A549 (cell line): ENCODE data around the gene MEGF10. TPM values are rescaled to one million over a fixed set of nuclear protein-coding genes. Genes with fewer than 3 reads are reported as not detected.

Experiments used
- ATAC-seq, 2 experiments: fragments of 200-7000 bp in 1 of 2; fragments of >200 bp in 1 of 2; cut with Nextera tagmentation in 1 of 2; cut with Tn5 transposase in 1 of 2; 3 replicates each; pipeline versions ENCODE4 v1.8.0 to v1.9.1; 2018 to 2020; ENCODE audit warnings: mild to moderate bottlenecking in 1 of 2, moderate library complexity in 1 of 2
- CTCF ChIA-PET: fragments of 300-600 bp; sonication (Branson Sonifier 250); formaldehyde crosslinking; extraction: SDS; loops from one replicate; lab custom pipeline; 2021; ENCODE audit warnings: antibody characterized with exemption, inconsistent platforms; lab: Yijun Ruan, JAX
- POLR2A ChIA-PET: fragments of 350-600 bp; formaldehyde crosslinking; extraction: SDS; loops from one replicate; lab custom pipeline; 2021; ENCODE audit warnings: antibody characterized with exemption, inconsistent platforms; lab: Yijun Ruan, JAX
- DNase-seq, 2 experiments: peaks; one replicate each; pipeline versions ENCODE4 v3.0.0 to v3.0.0-alpha.2; 2011 to 2016; ENCODE audit warnings: low read depth in 1 of 2, low spot score in 1 of 2
- FAIRE-seq: peaks from 2 replicates; lab custom pipeline; 2011; peaks lifted over from hg19 to GRCh38; lab: Jason Lieb, UNC
- H3K27ac ChIP-seq, 2 experiments: fragments of >200 bp; sonication (Bioruptor Twin); formaldehyde crosslinking; 3 replicates each; pipeline ENCODE4 v1.5.1; 2016 to 2017
- H3K4me1 ChIP-seq: fragments of >200 bp; sonication (Bioruptor Twin); formaldehyde crosslinking; 3 replicates; pipeline ENCODE4 v1.6.1; 2016
- H3K4me2 ChIP-seq: fragments of >200 bp; sonication (Bioruptor Twin); formaldehyde crosslinking; 3 replicates; pipeline ENCODE4 v1.6.1; 2016
- H3K4me3 ChIP-seq: fragments of >200 bp; sonication (Bioruptor Twin); formaldehyde crosslinking; 3 replicates; pipeline ENCODE4 v1.5.1; 2016
- H3K9me3 ChIP-seq: fragments of >200 bp; sonication (Bioruptor Twin); formaldehyde crosslinking; 3 replicates; pipeline ENCODE4 v1.6.1; 2016
- ATOH8 ChIP-seq: fragments of 250-450 bp; sonication (Bioruptor Pico); IDR thresholded peaks from 2 replicates; pipeline ENCODE4 v1.5.0; 2020; ENCODE audit warnings: low read depth, mild to moderate bottlenecking, moderate library complexity
- BCL3 ChIP-seq: fragments of >200 bp; sonication (Bioruptor Twin); formaldehyde crosslinking; IDR thresholded peaks from 3 replicates; pipeline ENCODE4 v1.6.1; 2016
- CBX2 ChIP-seq: fragments of 200-600 bp; sonication (generic); IDR thresholded peaks from 2 replicates; pipeline ENCODE4 v1.6.1; 2016; ENCODE audit warnings: low read depth, mild to moderate bottlenecking, borderline replicate concordance
- CBX8 ChIP-seq: fragments of 200-600 bp; sonication (generic); IDR thresholded peaks from 2 replicates; pipeline ENCODE4 v1.6.1; 2016
- CEBPB ChIP-seq, 2 experiments: fragments of >200 bp in 1 of 2; sonication (Bioruptor Twin) in 1 of 2; formaldehyde crosslinking in 1 of 2; IDR thresholded peaks; 2 replicates each; pipeline ENCODE4 v1.6.1; 2012 to 2016
- CHD4 ChIP-seq: fragments of 200-600 bp; sonication (generic); IDR thresholded peaks from 2 replicates; pipeline ENCODE4 v1.6.1; 2016; ENCODE audit warnings: antibody characterized with exemption, mild to moderate bottlenecking, borderline replicate concordance
- E2F6 ChIP-seq: IDR thresholded peaks from 2 replicates; pipeline ENCODE4 v1.6.1; 2012; ENCODE audit warnings: low read depth, borderline replicate concordance
- ELK1 ChIP-seq: fragments of 150-350 bp; IDR thresholded peaks from 2 replicates; pipeline ENCODE4 v1.6.1; 2014; ENCODE audit warnings: low read depth, mild to moderate bottlenecking, low read length
- EP300 ChIP-seq, 2 experiments: fragments of >200 bp; sonication (Bioruptor Twin); formaldehyde crosslinking; IDR thresholded peaks; 2 replicates in 1 of 2; 3 replicates in 1 of 2; pipeline ENCODE4 v1.6.1; 2016 to 2017
- FOSL2 ChIP-seq, 2 experiments: fragments of 450-650 bp in 1 of 2; fragments of >200 bp in 1 of 2; sonication (Bioruptor Twin) in 1 of 2; formaldehyde crosslinking; IDR thresholded peaks; 2 replicates each; pipeline versions ENCODE4 v1.5.0 to v1.6.1; 2016 to 2020; ENCODE audit warnings: mild to moderate bottlenecking in 1 of 2, moderate library complexity in 1 of 2
- FOXS1 ChIP-seq: fragments of 250-450 bp; sonication (Bioruptor Pico); IDR thresholded peaks from 2 replicates; pipeline ENCODE4 v1.5.0; 2020; ENCODE audit warnings: mild to moderate bottlenecking, moderate library complexity
- GATA3 ChIP-seq: IDR thresholded peaks from 2 replicates; pipeline ENCODE4 v1.6.1; 2012; ENCODE audit warnings: borderline replicate concordance
- HEYL ChIP-seq: fragments of 250-450 bp; sonication (Bioruptor Pico); IDR thresholded peaks from 2 replicates; pipeline ENCODE4 v1.8.0; 2021; ENCODE audit warnings: mild to moderate bottlenecking, moderate library complexity
- KDM5A ChIP-seq: fragments of 200-600 bp; sonication (generic); IDR thresholded peaks from 2 replicates; pipeline ENCODE4 v1.6.1; 2016; ENCODE audit warnings: antibody characterized with exemption, mild to moderate bottlenecking
- NR3C1 ChIP-seq: fragments of >200 bp; sonication (Bioruptor Twin); formaldehyde crosslinking; IDR thresholded peaks from 3 replicates; pipeline ENCODE4 v1.6.1; 2017
- PBX3 ChIP-seq: IDR thresholded peaks from 2 replicates; pipeline ENCODE4 v1.6.1; 2012
- PHF8 ChIP-seq: fragments of 200-600 bp; sonication (generic); IDR thresholded peaks from 2 replicates; pipeline ENCODE4 v1.6.1; 2016; ENCODE audit warnings: low read depth, mild to moderate bottlenecking, antibody characterized with exemption, moderate library complexity, borderline replicate concordance
- RAD21 ChIP-seq, 2 experiments: fragments of >200 bp in 1 of 2; sonication (Bioruptor Twin) in 1 of 2; formaldehyde crosslinking in 1 of 2; IDR thresholded peaks in 1 of 2; conservative IDR thresholded peaks in 1 of 2; 2 replicates in 1 of 2; 3 replicates in 1 of 2; pipeline ENCODE4 v1.6.1; 2012 to 2018; ENCODE audit warnings: inconsistent platforms in 1 of 2
- TP53 ChIP-seq: fragments of 250-450 bp; sonication (Bioruptor Pico); IDR thresholded peaks from 2 replicates; pipeline ENCODE4 v1.5.0; 2021; ENCODE audit warnings: mild to moderate bottlenecking, moderate library complexity
- WGBS: methylation state at CpG from one replicate; pipeline ENCODE4 v1.1.6; 2017; ENCODE audit errors: missing lambda C conversion rate; 5-methylcytosine and 5-hydroxymethylcytosine counted together
- polyA plus RNA-seq, 4 experiments: library from polyadenylated mRNA; depleted of rRNA in 3 of 4; stranded (reverse); fragments of >200 nt; fragmentation: RNase III in 1 of 4; extraction: RNeasy Plus Mini Kit Qiagen cat#74134 plus additional on column Dnase treatment in 1 of 4; gene quantifications; 2 replicates in 3 of 4; 3 replicates in 1 of 4; pipeline ENCODE4 v1.2.3, GENCODE V29; 2011 to 2017

Gene MEGF10
- polyA plus RNA-seq, 2 of the 4 experiments (the other 2 are of a cell fraction) = 0.01 TPM; not detected in 1

- POLR2A ChIA-PET = no interaction called here
- no peak for ATAC-seq
- Histone ChIP-seq H3K4me2 (no peak overlapping the region), H3K27ac (no peak overlapping the region), H3K4me3 (no peak overlapping the region), H3K9me3 (no peaks in the 10 kb centered on the region), H3K4me1 (no peaks in the 10 kb centered on the region)
- CTCF ChIA-PET = interaction anchor here (0.8 to 1.2 kb wide), 2 partner anchors 9 to 265 kb away, joined by 3 read pairs; no protein-coding TSS in a partner anchor
- no peak for DNase-seq
- no peak for FAIRE-seq
- TF ChIP-seq EP300 (IDR thresholded peaks at IDR 0.05) (no peak), FOXS1 (no peak), PBX3 (no peak), FOSL2 (IDR thresholded peaks at IDR 0.05) (no peak), FOSL2 (CRISPR knock-in tag; IDR thresholded peaks at IDR 0.05) (no peak), NR3C1 (no peak), ATOH8 (no peak), ELK1 (no peak), BCL3 (no peak), TP53 (CRISPR knock-in tag) (no peak), CHD4 (no peak), PHF8 (no peak), RAD21 (conservative IDR thresholded peaks at IDR 0.05 in 1 of 2, IDR thresholded peaks at IDR 0.05 in 1 of 2) (no peak), CEBPB (IDR thresholded peaks at IDR 0.05) (no peak), HEYL (no peak), KDM5A (no peak), CBX2 (no peak)
- 0% methylated on average over 3 of the region's 3 CpGs for WGBS
Observed at GRCh38 chr5:127333483-127333882, 42.9 kb downstream of the MEGF10 start.

GRCh38 chr5:127335381-127335780 lies 44.8 kb downstream of the MEGF10 start:
- Histone ChIP-seq H3K27ac (no peak overlapping the region), H3K9me3 (no peaks in the 10 kb centered on the region), H3K4me1 (no peaks in the 10 kb centered on the region), H3K4me3 (no peak overlapping the region), H3K4me2 (no peak overlapping the region)
- TF ChIP-seq PBX3 = no peak
- TF ChIP-seq GATA3 = no peak
- no peak for TF ChIP-seq CBX8
- TF ChIP-seq HEYL = no peak
- TF ChIP-seq E2F6 = no peak
- ChIA-PET POLR2A (no interaction called here), CTCF (no interaction called here)
- DNase-seq (no peak), ATAC-seq (no peak), FAIRE-seq (no peak)
- 0% methylated on average over 2 of the region's 2 CpGs for WGBS
